ENCODE measurements around the gene GRIN3B.
A peak's percentile ranks its signal among the peaks of the same experiment; 100 is the strongest.

GRIN3B gene

DNA sequence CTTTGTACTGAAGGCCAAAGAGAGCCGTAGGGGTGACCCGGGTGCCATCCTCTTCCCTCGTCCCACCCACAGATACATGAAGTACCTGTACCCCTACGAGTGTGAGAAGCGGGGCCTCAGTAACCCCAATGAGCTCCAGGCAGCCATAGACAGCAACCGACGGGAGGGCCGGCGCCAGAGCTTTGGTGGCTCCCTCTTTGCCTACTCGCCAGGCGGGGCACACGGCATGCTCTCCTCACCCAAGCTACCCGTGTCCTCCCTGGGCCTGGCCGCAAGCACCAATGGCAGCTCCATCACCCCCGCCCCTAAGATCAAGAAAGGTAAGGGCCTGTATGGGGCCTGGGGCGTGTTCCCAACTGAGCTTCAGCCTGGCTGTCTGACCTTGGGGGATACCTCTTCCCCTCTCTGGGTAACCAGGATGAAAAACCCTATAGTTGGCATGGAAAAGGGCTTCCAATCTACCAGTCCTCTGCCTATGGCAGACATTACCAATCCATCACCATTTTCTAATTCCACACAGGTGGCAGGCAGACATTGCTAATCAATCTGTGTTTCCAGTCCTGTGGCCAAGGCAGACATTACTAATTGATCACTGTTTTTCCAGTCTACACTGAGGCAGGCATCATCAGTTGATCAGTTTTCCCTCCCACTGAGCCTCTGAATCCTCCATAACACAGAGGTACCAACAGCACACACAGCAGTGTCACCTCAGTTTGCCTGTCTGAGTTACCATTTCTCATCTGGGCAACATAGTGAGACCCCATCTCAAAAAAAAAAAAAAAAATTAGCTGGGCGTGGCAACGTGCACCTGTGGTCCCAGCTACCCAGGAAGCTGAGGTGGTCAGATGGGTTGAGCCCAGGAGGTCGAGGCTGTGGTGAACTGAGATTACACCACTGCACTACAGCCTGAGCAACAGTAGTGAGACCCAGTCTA lies 35.2 kb upstream of the GRIN3B start:
- no peak for DNase-seq

DNA sequence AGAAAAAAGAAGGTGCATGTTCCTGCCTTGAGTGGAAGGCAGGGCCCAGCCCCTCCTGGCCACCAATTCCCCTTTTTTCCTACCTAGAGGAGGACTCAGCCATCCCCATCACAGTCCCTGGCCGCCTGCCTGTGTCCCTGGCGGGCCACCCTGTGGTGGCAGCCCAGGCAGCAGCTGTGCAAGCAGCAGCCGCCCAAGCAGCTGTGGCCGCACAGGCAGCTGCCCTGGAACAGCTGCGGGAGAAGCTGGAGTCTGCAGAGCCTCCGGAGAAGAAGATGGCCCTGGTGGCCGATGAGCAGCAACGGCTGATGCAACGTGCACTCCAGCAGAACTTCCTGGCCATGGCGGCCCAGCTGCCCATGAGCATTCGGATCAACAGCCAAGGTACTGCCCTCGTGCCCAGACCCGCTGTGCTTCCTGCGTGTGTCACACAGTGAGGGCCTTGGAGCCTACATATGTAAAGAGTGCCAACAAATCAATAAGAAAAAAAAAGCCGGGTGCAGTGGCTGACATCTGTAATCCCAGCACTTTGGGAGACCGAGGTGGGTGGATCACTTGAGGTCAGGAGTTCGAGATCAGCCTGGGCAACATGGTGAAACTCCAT lies 33.6 kb upstream of the GRIN3B start:
- no peak for DNase-seq

DNA sequence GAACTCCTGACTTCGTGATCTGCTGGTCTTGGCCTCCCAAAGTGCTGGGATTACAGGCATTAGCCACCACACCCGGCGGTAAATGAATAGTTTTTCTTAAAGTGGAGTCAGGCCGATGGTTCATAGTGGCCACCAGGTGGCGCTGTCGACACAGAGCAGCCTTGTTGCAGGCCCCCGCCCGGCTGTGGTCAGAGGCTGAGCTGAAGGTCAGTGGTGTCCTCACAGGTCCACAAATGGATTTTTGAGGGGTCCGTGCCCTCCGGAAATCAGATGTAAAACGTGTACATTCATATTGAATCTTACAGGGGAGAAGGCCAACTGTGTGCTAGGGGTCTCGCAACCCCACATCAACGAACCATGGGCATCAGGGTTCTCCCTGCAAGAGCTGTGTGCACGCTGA lies 29.5 kb upstream of the GRIN3B start:
- DNase-seq = no peak

DNA sequence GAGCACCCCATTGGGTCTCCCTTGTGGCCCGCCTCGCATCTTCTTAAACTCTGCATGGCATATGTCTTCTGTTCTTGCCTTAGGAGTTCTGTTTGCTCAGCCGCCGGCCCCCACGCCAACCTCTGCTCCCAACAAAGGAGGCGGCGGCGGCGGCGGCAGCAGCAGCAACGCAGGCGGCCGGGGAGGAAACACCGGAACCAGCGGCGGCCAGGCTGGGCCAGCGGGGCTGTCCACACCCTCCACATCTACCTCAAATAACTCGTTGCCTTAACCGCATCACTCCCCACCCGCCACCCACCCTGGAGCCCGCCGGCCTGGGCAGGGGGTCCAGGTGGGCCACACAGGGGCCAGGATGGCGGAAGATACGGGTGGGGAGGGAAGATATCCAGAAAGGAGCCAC lies 28.4 kb upstream of the GRIN3B start:
- DNase-seq = no peak

DNA sequence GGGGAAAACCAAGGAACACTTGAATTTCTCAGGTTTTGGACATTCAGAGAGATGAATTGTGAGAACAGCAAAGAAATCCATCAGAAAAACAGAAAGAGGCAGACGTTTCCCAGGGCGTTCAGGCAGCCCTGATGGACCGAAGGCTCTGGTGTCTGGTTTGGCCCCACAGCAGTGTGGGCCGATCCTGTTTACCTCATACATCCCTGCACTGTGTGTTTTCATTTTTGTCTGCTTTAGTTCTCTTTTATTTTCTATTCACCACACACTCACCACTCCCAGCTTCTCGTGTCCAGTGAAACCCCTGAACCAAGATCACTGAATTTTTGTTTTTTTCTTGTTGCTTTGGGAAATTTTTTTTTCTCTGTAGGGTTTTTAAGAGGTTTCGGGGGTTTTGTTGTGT lies 27.9 kb upstream of the GRIN3B start:
- no peak for DNase-seq

DNA sequence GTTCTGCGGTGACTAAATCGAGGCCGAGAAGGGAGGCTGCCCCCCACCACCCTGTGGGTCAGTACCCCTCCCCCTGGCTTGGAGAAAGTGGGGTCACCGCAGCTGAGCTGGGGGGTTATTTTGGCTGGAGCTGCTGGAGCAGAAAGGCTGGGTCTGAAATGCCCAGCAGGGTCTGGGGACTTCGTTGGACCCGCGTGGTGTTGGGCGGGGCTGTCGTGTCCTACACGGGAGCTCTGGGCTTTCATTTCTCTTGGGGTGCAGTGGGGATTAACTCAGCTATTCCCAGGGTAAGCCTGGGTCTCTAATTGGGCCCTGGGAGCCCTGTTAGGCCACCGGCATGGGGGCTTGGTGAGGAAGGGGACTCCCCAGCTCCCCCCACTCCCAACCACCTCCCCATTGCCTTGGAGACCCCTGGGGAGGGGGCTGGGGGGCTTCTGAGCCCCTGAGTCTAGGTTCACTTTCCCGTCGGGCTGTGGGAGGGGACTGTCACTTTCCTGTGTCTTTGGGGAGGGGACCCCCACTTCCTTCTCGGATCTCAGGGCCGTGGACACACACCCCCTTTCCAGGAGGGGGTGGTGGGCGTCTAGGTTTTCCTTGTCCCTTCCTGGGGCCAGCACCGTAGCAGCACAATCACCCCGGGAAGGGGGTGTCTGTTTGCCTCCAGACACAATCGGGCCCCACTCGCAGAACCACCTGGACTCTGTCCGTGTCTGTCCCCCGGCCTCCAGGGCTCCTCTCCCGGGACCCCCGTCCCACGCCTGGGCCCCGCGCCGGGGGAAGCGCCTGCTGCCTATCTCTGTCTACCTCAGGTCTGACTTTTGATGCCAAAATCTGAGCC lies 26.3 kb upstream of the GRIN3B start:
- DNase-seq = no peak

DNA sequence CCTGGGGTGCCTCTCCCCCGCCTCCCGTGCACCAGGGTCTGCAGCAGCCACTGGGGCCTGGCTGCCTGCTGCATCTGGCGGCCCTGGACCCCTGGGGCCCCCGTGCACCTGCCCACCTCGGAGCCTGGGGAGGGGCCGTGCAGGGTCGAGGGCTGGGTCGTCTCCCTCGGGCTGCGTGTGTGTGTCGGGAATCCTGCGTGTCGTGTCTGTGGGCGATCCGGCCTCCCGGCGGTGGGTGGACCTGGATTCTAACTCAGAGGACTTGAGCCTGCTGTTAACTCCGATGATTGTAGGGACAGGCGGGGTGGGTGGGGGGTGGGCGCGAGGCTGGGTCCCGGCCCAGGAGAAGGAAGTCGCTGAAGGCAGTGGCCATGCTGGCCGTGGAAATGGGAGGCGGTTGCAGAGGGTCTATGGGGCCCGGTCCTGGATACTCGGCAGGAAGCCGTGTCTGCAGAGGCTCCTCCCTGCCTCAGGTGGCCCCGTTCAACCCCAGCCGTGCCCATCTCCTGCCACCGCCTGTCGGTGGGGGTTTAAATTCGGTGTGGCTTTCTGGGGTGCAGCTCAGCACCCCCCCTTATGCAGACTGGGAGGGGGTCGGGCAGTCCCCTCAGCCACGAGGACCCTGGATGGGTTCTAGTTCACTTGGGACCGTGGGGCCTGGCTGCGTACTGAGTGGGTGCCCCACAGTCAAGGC lies 25.5 kb upstream of the GRIN3B start:
- DNase-seq = no peak

DNA sequence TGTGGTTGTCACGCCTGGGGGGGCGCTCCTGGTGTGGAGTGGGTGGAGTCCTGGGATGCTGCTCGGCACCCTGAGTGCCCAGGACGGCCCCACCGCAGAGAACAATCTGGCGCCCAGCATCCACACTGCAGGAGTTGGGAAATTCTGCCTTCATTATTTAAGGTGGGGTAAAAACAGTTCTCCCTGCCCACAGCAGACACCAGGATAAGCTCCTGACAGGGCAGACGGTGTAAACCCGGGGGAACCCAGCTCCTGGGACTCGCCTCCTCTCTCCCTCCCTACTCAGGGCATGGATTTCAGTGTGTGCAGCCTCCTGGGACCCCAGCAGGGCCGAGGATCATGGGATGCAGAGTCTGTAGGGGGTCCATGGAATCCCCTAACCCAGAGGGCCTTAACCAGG lies 23.7 kb upstream of the GRIN3B start:
- no peak for DNase-seq

DNA sequence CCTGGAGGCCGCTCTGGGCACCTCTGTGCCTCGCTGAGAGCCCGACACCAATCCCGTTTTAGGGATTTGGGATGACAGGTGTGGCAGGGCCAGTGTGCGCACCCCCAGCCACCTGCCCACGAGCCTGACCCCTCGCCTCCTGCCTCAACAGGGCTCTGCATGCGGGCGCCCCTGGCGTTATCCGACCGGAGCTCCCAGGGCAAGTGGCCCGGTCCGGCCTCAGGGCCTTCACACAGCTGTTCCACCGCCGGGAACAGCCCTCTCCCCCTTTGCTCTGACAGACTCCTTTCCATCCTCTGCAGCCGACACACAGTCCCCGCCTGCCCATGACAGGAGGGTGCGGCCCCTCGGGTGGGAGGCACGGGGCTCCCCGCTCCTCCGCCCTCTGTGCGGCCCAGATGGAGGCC lies 23.2 kb upstream of the GRIN3B start:
- no peak for DNase-seq

DNA sequence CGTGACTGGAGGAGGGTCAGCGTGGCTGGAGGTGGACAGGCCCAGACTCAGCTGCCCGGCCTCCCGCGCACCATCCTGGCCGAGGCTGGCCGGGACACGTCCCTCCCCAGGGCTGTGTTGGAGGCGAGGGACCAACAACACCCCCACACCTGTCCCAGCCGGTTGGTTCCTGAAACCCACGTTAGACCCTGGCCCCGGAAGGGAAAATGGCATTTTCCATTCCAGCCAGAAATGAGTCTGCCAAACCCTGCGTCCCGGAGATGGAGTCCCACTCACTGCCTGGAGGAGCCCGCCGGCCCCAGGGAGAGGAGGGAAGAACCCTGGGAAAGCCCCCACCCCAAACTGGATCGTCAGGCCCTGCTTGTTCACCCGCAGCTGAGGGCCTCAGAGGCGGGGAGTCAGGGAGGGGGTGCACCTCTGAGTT lies 20.9 kb upstream of the GRIN3B start:
- DNase-seq = no peak

DNA sequence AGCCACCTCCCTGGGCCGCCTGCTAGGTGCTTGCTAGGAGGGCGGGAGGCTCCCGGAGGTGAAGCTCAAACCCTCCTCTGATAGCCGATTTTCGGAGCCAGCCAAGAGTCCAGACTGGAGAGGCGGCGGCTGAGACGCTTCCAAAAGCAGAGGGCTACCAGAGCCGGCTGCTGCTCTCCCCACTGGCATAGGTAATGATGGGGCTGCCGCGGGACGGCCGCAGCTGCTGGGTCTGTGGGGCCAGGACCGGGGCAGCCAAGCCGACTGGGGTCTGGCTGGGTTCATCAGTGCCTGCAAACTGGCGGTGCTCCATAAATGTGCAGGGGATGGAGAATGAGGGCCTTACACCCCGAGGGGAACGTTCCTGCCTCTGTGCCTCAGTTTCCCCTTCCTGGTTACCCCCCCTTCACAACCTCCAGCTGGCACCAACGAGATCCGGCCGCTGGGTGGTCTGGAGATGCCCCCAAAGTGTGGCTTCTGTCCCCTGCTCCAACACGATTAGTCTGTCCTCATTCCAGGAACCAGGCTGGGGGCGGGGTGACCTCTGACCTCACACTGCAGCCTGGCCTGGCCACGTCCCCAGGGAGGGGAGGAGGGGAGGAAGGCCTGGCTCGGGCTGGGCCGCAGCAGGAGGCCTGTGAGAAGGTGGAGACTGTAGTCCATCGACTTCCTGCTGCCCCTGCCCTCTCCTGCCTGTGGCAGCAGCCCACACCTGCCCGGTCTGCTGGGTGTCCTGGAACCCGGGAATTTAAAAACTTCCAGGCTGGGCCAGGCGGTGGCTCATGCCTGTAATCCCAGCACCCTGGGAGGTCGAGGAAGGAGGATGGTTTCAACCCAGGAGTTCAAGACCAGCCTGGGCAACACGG lies 19.9 kb upstream of the GRIN3B start:
- DNase-seq = no peak

DNA sequence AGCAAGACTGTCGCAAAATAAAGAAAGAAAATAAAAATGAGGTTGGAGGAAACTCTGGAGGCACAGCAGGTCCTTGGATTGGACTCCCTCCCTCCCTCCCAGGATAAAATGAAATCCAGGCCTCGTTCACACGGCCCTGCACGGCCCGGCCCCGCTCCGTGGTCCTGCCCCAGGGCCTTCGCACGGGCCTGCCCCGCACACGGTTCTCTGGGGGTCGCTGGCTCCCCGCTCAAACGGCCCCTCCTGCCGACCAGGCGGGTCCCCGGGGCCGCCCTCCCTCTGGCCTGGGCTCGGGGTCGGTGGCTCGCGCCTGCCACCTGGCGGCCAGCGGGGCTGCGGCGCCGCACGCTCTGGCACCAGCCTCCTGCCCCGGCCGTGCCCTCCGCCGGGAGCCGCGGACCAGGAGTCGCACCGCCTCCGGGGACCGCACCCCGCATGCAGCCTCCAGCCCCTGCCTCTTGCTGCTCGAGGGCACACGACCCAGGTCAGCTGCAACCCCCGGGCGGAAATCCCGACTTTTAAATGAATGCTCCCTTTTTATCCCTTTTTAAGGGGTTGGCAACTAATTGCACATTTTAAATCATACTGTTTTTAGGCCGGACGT lies 17.6 kb upstream of the GRIN3B start:
- DNase-seq = peak; percentile 62

DNA sequence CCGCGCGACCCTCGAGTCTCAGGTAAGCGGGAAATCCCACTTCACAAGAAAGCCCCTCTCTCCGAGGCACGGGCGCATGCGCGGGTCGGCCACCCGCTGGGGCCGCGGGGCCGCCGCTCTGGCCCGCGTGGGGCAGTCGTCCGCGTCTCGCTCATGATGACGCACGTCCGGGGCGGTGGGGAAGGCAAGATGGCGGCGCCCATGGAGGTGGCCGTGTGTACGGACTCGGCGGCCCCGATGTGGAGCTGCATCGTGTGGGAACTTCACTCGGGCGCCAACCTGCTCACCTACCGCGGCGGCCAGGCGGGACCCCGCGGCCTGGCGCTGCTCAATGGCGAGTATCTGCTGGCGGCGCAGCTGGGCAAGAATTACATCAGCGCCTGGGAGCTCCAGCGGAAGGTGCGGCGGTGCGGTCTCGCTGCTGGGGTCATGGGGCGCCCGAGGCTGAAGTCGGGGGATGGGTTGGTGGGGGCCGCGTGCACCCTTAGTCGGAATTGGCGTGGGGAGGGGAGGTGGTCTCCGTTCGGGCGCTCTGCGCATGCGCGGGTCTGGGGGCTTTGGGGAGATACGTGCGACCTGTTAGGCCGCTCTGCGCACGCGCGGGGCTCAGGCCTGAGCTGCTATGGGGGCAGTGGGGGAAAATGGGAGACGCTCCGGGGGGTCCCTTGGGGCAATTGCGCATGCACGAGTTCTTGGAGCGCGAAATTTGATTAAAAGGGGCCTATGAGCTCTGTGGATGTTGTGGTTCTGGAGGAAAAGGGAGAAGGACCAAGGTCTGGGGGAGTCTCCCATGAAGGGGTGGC lies 15.9 kb upstream of the GRIN3B start, which contains the start of gene WDR18:
Gene WDR18, plus strand, starts transcription at position 181 of the 803 bp plus-strand sequence. Its CDS starts 9 bp downstream, at position 190.
- DNase-seq = peak; percentile 84

DNA sequence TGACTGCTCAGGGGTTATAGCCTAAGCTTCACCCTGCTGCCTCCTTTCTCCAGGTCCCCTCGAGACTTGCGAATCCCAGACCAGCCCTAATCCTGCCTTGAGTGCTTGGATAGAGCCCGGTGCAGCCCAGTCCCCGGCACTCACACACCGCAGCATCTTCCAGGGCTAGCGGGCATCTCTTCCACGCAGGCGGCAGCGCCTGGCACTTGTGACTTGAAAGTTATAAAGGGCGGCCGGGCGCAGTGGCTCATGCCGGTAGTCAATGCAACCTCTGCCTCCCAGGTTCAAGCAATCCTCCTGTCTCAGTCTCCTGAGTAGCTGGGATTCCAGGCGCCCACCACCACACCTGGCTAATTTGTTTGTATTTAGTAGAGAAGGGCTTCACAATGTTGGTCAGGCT lies 14.1 kb upstream of the GRIN3B start:
- DNase-seq = no peak

DNA sequence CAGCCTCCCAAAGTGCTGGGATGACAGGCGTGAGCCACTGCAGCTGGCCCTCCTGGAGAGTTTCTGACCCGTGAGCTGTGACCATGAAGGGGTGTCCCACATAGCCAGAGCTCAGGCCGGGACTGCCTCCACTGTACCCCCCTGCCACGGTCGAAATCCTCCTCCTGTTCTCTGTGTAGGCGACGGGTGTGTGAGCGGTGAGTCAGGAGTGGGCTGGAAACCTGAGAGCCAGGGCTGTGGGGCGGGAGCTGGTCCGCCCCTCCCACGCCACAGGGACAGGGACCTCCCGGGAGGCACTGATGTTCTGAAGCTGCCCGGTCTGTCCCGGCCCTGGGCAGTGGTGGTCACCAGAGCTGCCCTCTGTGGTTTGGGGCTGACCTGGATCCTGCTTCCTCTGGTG lies 12.1 kb upstream of the GRIN3B start:
- DNase-seq = no peak

DNA sequence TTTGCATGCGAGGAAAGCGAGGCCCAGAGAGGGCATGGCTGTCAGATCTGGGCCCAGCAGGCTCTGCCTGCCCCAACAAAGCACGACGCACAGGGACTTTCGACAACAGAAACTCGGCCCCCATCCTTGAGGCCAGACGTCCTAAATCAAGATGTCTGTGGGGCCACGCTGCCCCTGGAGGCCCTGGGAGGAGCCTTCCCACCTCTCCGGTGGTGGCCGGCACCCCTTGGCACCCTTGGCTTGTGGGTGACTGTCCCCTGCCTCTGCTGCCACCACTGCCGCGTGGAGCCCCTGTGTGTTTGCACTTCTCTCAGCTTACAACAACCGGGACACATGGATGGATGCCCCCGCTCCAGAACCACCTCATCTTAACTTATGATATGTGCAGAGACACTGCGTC lies 11.7 kb upstream of the GRIN3B start:
- DNase-seq = no peak

DNA sequence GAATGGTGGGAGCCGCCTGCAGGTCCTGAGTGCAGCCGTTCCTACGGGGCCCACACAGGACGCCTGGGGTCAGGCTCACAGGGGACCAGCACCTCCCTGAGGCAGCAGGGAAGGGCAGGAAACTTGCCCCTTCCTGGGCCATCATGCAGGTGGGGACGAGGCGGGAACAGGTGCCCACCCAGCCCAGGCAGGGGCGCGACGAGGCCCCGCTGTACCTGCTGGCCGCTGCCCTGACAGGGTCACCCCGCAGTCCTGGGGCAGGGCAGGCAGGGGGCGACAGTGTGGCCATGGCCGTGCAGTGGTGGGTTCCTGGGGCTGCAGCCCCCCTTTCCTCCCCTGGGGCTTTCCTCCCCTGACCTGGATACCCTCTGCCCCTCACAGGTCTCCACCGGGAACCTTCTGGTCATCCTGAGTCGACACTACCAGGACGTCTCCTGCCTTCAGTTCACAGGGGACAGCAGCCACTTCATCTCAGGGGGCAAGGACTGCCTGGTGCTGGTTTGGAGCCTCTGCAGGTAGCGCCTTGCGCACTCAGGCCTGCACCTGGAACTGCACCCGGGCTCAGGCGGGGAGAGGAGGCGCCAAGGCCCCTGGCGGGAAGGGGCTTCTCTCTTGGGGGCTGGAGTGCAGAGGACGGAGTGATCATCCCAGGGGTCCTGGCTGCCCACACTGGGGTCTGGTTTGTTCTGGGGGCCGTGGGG lies 10.7 kb upstream of the GRIN3B start:
- no peak for DNase-seq

DNA sequence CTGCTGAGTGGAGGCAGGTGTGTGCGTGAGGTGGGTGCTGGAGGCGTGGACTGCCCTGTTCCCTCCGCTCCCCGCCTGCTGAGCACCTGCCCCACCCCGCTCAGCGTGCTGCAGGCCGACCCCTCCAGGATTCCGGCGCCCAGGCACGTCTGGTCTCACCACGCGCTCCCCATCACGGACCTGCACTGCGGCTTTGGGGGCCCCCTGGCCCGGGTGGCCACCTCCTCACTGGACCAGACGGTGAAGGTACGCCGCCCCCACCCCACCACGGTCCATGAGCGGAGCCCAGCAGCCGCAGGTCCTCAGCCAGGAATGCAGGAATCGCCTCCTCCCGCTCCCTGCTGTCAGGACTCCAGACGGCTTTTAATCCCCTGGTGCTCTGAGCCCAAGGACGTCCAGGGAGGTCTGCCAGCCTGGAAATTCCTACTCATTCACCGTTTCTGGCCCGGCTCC lies 10.1 kb upstream of the GRIN3B start:
- no peak for DNase-seq

DNA sequence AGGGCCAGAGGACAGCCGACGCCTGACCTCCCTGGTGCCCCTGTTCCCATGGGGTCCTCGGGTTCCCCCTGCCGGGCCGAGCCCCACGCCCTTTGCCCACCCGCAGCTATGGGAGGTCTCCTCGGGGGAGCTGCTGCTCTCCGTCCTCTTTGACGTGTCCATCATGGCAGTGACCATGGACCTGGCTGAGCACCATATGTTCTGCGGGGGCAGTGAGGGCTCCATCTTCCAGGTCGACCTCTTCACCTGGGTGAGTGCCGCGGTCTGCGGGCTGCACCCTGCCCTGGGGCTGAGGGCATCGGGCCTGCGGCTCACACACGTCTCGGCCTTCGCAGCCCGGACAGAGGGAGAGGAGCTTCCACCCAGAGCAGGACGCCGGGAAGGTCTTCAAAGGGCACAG lies 9.5 kb upstream of the GRIN3B start:
- DNase-seq = no peak
